Colonic mucosa (tissue), 4 donors: ENCODE data around the gene ZNF227. TPM values are rescaled to one million over a fixed set of nuclear protein-coding genes. Genes with fewer than 3 reads are reported as not detected.
"Not testable (repeated sequence)": the region's sequence is repeated elsewhere in the genome, so short reads cannot be mapped to it uniquely, and the experiment has no call there.

Experiments
- DNase-seq: peaks from one replicate; pipeline ENCODE4 v3.0.0-alpha.2; 2020
- H3K27ac ChIP-seq: fragments of 200-600 bp; one replicate; pipeline ENCODE4 v1.8.0; 2021
- H3K27me3 ChIP-seq: fragments of 200-600 bp; one replicate; pipeline ENCODE4 v1.8.0; 2021
- H3K36me3 ChIP-seq: fragments of 200-600 bp; one replicate; pipeline ENCODE4 v1.8.0; 2021
- H3K4me1 ChIP-seq: fragments of 200-600 bp; one replicate; pipeline ENCODE4 v1.8.0; 2021; ENCODE audit warnings: mild to moderate bottlenecking
- H3K4me3 ChIP-seq: fragments of 200-600 bp; one replicate; pipeline ENCODE4 v1.8.0; 2021
- H3K9ac ChIP-seq, 2 donors: one replicate each; pipeline ENCODE4 v1.7.0; 2013; ENCODE audit warnings: control low read depth in 2 of 2, low read depth in 2 of 2, low read length in 2 of 2
- H3K9me3 ChIP-seq: fragments of 200-600 bp; one replicate; pipeline ENCODE4 v1.8.0; 2021
- intact Hi-C: fragments of 100-400 bp; cut with DNase I; formaldehyde crosslinking; loops from one replicate; pipeline ENCODE4 v1.14.1; 2022
- total RNA-seq, 2 donors: library from RNA; stranded (reverse); fragmentation: NEBNext Ultra II Directional in 1 of 2; extraction: Animal tissue kit (Norgen Biotek cat#: 25700) in 1 of 2; gene quantifications; one replicate each; pipeline ENCODE4 v1.2.1, GENCODE V29; 2021
- TF ChIP-seq, protein P1 (sequence below): fragments of 200-600 bp; IDR thresholded peaks from one replicate; pipeline ENCODE4 v1.8.0; 2022; ENCODE audit warnings: antibody characterized with exemption, mild to moderate bottlenecking
- donor health status: healthy.
- donor health status: DM: no; HTN: no; CAD: no.
- donor health status: DM: no; HTN: no; CAD: no.

ZNF227 gene
- total RNA-seq: 10 to 100 TPM in 1 of 2 donors, 1 to 10 TPM in 1; 9.9 to 12.3 TPM

DNA sequence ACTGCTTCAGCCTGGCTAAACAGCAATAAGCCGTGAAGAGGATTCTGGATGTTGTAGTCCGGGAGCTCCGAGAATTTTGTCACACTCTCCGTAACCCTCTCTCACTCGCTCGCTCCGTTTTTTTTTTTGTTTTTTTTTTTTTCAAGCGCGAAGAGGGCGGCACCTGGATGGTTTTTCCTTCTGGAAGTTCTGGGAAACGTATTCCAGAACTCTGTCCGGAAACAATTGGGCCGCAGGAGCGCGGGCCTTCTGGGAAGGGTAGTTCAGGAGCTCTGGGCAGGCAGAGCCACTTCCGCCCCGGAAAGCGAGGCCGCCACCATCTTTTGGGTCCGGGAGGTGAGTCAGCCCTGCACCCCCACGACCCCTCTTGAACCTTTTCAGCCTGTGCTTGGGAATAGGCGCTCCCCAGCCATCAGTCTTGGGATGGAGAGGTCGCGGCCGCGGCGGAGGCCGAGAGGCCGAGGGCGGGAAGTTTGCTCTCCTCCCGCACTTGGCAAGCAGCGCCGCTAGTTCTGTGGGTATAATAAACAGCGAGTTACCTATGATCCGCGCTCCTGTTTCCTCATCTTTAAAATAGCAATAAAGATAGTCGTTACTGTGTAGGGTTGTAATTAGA lies at the start of gene ZNF227:
Gene ZNF227 (plus strand): TSS at position 283 of the 616 bp plus-strand sequence. CDS start 5,261 bp downstream, outside the sequence.
- Histone ChIP-seq H3K27me3 (no peaks in the 10 kb centered on the region), H3K4me1 (no peaks in the 10 kb centered on the region), H3K4me3 (peak within 1 kb of the TSS; percentile 71), H3K27ac (peak within 1 kb of the TSS; percentile 82), H3K9me3 (no peaks in the 10 kb centered on the region), H3K36me3 (no peaks in the 10 kb centered on the region), H3K9ac (peak within 1 kb of the TSS; percentile 54 to 63)
- TF ChIP-seq, protein P1, sequence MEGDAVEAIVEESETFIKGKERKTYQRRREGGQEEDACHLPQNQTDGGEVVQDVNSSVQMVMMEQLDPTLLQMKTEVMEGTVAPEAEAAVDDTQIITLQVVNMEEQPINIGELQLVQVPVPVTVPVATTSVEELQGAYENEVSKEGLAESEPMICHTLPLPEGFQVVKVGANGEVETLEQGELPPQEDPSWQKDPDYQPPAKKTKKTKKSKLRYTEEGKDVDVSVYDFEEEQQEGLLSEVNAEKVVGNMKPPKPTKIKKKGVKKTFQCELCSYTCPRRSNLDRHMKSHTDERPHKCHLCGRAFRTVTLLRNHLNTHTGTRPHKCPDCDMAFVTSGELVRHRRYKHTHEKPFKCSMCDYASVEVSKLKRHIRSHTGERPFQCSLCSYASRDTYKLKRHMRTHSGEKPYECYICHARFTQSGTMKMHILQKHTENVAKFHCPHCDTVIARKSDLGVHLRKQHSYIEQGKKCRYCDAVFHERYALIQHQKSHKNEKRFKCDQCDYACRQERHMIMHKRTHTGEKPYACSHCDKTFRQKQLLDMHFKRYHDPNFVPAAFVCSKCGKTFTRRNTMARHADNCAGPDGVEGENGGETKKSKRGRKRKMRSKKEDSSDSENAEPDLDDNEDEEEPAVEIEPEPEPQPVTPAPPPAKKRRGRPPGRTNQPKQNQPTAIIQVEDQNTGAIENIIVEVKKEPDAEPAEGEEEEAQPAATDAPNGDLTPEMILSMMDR: no peak
- intact Hi-C loops: loop anchor here (10.0 kb wide), 1 partner anchor 48 kb away; the partner anchor contains the start of gene ZNF226
- peak; percentile 92 for DNase-seq

DNA sequence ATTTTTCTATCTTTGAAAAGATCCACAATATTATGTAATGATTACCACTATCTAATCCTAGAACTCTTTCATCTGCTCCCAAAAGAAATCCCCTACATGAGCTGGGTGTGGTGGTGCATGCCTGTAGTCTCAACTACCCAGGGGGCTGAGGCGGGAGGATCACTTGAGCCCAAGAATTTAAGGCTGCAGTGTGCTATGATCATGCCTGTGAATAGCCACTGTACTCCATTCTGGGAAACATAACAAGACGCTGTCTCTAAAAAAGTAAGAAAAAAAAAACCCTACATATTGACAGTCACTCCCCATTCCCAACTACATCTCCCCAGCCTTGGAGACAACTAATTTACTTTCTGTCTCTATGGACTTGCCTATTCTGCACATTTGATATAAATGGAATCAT lies 48.5 kb upstream of the ZNF227 start:
- H3K27me3 ChIP-seq: no peaks in the 10 kb centered on the region
- TF ChIP-seq, protein P1: no peak
- DNase-seq: no peak
- H3K27ac ChIP-seq: no peak overlapping the region
- H3K4me1 ChIP-seq: peaks cover 4% of the 10 kb centered on the region
- peaks cover 2% of the 10 kb centered on the region for H3K9me3 ChIP-seq
- no peak overlapping the region for H3K9ac ChIP-seq
- intact Hi-C loops: loop anchor here (10.0 kb wide), 1 partner anchor 51 kb away; the partner anchor contains the start of gene ZNF227
- H3K36me3 ChIP-seq: no peaks in the 10 kb centered on the region
- H3K4me3 ChIP-seq: no peak overlapping the region

DNA sequence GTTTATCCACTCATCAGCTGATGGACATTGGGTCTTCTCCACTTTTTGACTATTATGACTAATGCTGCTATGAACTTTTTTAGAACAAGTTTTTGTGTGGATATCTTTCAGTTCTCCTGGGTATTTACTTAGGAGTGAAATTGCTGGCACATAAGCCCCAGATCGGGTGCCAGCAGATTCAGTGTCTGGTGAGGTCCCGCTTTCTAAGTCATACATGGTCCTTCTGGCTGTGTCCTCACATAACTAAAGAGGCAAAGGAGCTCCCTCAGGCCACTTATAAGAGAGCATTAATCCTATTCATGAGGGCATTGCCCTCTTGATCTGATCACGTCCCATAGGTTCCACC lies 48.0 kb upstream of the ZNF227 start:
- intact Hi-C loops: loop anchor here (10.0 kb wide), 1 partner anchor 51 kb away; the partner anchor contains the start of gene ZNF227
- H3K4me3 ChIP-seq: peak overlapping the region; percentile 66
- no peaks in the 10 kb centered on the region for H3K9me3 ChIP-seq
- no peak overlapping the region for H3K9ac ChIP-seq
- DNase-seq: peak; percentile 18
- no peaks in the 10 kb centered on the region for H3K36me3 ChIP-seq
- TF ChIP-seq, protein P1: no peak
- H3K27me3 ChIP-seq: no peaks in the 10 kb centered on the region
- H3K4me1 ChIP-seq: peaks cover 4% of the 10 kb centered on the region
- peak overlapping the region; percentile 76 for H3K27ac ChIP-seq

DNA sequence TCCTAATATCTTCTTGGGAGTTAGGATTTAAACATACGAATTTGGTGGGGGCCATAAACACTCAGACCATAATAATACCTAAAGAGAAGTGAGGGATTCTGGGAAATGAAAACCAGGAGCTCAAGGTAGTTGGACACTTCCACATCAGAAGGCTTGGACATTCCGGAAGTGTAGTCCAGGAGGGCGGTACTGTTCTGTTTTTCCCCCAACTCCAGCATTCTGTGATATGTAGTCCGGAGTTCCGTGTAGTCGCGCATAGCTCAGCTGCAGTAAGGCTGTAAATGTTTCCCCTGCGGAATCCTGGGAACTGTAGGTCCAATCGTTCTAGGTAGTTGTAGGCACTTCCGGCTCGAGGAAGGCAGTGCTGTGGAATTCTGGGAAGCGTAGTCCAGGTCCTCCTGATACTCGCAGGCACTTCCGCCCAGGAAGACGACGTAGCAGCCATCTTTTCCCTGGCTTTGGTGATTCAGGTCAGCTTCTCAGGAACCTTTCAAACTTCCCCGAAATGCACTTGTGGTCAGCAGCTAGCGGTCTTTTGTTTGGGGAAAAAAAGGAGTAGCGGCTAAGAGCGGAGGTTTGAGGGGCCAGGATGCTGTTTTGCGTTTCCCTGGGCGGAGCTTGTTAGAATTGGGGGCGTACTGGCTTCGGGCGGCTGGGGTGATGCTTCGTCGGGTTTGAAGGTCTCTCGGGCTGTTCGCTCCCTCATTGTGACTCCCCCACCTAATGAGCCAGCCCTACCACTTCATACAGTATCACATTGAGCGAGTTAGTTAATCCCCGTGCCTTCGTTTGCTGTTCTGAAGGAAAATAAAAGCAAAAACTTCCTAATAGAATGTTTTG lies 47.4 kb upstream of the ZNF227 start, which contains the start of gene ZNF226:
Gene ZNF226 (plus strand): TSS at position 428 of the 840 bp plus-strand sequence. CDS start 4,981 bp downstream, outside the sequence.
- Histone ChIP-seq H3K9me3 (no peaks in the 10 kb centered on the region), H3K36me3 (peaks cover 4% of the 10 kb centered on the region), H3K27ac (peak within 1 kb of the TSS; percentile 76), H3K27me3 (no peaks in the 10 kb centered on the region), H3K9ac (peak within 1 kb of the TSS; percentile 70 to 75), H3K4me1 (peaks cover 4% of the 10 kb centered on the region), H3K4me3 (peak within 1 kb of the TSS; percentile 66)
- intact Hi-C loops: loop anchor here (10.0 kb wide), 1 partner anchor 50 kb away; the partner anchor contains the start of gene ZNF227
- DNase-seq: peak; percentile 93
- TF ChIP-seq, protein P1: no peak

DNA sequence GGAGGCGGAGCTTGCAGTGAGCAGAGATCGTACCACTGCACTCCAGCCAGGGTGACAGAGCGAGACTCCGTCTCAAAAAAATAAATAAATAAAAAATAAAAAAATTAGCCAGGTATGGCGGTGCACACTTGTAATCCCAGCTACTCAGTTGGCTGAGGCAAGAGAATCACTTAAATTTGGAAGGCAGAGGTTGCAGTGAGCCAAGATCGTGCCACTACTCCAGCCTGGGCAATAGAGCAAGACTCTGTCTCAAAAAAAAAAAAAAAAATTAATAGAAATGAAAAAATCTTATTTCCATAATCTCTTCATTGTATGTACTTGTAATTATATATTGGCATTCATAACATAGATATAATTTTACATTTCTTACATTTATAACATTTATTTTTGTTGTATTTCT lies 41.7 kb upstream of the ZNF227 start:
- H3K27ac ChIP-seq, intact Hi-C loops, H3K27me3 ChIP-seq, H3K9ac ChIP-seq, DNase-seq, H3K4me1 ChIP-seq, H3K9me3 ChIP-seq, H3K4me3 ChIP-seq: not testable (repeated sequence)
- H3K36me3 ChIP-seq: peaks cover 54% of the 10 kb centered on the region
